Adrenal gland (tissue), 12 donors: ENCODE results near the gene C18orf32. TPM values are rescaled to one million over a fixed set of nuclear protein-coding genes. Genes with fewer than 3 reads are reported as not detected.

ENCODE experiments used
- DNase-seq, 7 donors: peaks; one replicate each; pipeline ENCODE4 v3.0.0-alpha.2; 2019 to 2020
- H3K27ac ChIP-seq, 5 donors: fragments of 200-600 bp; sonication (generic) in 4 of 5; 1 replicate in 3 of 5; 2 replicates in 2 of 5; pipeline versions ENCODE4 v1.5.1 to v1.8.0; 2016 to 2020; ENCODE audit warnings: mild to moderate bottlenecking in 1 of 5
- H3K27me3 ChIP-seq: fragments of 200-600 bp; 2 replicates; pipeline ENCODE4 v1.8.0; 2021
- H3K36me3 ChIP-seq, 2 donors: fragments of 200-600 bp; replicated peaks in 1 of 2; 1 replicate in 1 of 2; 2 replicates in 1 of 2; pipeline versions ENCODE4 v1.5.1 to v1.8.0; 2018 to 2022
- H3K4me1 ChIP-seq, 2 donors: fragments of 200-600 bp; replicated peaks in 1 of 2; 1 replicate in 1 of 2; 2 replicates in 1 of 2; pipeline versions ENCODE4 v1.5.1 to v1.8.0; 2018 to 2021
- H3K4me3 ChIP-seq, 4 donors: fragments of 200-600 bp; sonication (generic) in 3 of 4; one replicate each; pipeline ENCODE4 v1.5.1; 2016 to 2018
- H3K9me3 ChIP-seq, 3 donors: fragments of 200-600 bp; sonication (generic) in 1 of 3; replicated peaks in 1 of 3; 1 replicate in 2 of 3; 2 replicates in 1 of 3; pipeline versions ENCODE4 v1.5.1 to v1.8.0; 2016 to 2021
- POLR2A ChIP-seq, 2 donors: fragments of 450-650 bp; IDR thresholded peaks; one replicate each; pipeline ENCODE4 v1.6.1; 2017; ENCODE audit warnings: antibody characterized with exemption in 2 of 2, mild to moderate bottlenecking in 2 of 2, moderate library complexity in 1 of 2
- WGBS, 4 donors: extraction: QIAGEN DNeasy Blood & Tissue Kit in 2 of 4; methylation state at CpG; one replicate each; pipeline versions ENCODE4 v1.1.5 to v1.1.7; 2013 to 2017; 5-methylcytosine and 5-hydroxymethylcytosine counted together
- intact Hi-C, 2 donors: fragments of 100-400 bp; cut with DNase I; formaldehyde crosslinking; loops; one replicate each; pipeline versions ENCODE4 v1.14.1 to v1.15.0; 2022 to 2023
- polyA plus RNA-seq, 3 donors: library from polyadenylated mRNA; stranded (reverse); fragments of 200-250 nt in 2 of 3; fragments of 350-450 nt in 1 of 3; fragmentation: Illumina TruSeq in 1 of 3; extraction: RNeasy Lipid Tissue Mini Kit (QIAGEN cat#74804) in 1 of 3; gene quantifications; one replicate each; pipeline ENCODE4 v1.2.3, GENCODE V29; 2013 to 2014
- total RNA-seq, 9 donors: library from RNA; depleted of rRNA in 4 of 9; stranded (reverse); fragments of >200 nt in 4 of 9; fragments of 120-200 nt in 1 of 9; fragmentation: NEBNext Ultra II Directional in 1 of 9; extraction: Animal tissue kit (Norgen Biotek cat#: 25700) in 1 of 9; gene quantifications; one replicate each; pipeline versions ENCODE4 v1.1.0 to v1.2.4, GENCODE V29; 2013 to 2023
- TF ChIP-seq, protein P1 (sequence below), 6 experiments: fragments of 450-650 bp in 4 of 6; fragments of 200-600 bp in 2 of 6; sonication (generic) in 1 of 6; IDR thresholded peaks; 1 replicate in 5 of 6; 2 replicates in 1 of 6; pipeline versions ENCODE4 v1.5.1 to v1.8.0; 2016 to 2021; ENCODE audit warnings: antibody characterized with exemption in 6 of 6, mild to moderate bottlenecking in 2 of 6, moderate library complexity in 1 of 6
- donor health status: healthy with polysubstance abuse.
- donor health status: Bipolar disorder and iron deficiency.
- donor health status: DM: yes; HTN: yes; CAD: no.
- donor health status: DM: no; HTN: no; CAD: no.
- donor health status: DM: no; HTN: no; CAD: no.
- donor health status: DM: yes; HTN: yes; CAD: no.

The C18orf32 gene
- total and polyA plus RNA-seq, 12 donors: 33.1 to 176 (median 75.3) TPM

DNA sequence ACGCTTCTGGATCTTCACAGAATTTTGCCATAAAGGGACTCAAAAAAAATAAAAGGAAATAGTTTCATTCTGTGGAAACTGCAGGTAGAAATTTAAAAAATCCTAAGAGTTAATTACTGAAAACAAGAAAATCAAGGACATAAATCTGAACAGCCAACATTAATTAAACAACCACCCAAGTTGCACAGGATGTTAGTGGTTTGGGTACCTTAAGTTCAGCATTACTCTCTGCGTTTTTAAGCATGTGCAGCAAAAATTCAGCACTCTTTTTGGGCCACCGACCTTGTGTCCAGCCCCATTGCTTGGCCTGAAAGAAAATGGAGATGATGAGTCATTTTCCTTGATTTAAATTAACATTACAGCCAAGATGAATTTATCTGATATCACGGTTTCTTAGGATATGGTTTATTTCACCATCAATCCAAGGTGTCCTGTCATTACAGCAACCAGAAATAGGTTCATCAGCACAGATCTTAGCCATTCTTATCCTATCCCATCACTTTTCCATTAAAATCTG lies 3.3 kb upstream of the C18orf32 start:
- TF ChIP-seq POLR2A (IDR thresholded peaks at IDR 0.05): no peak
- TF ChIP-seq, protein P1, sequence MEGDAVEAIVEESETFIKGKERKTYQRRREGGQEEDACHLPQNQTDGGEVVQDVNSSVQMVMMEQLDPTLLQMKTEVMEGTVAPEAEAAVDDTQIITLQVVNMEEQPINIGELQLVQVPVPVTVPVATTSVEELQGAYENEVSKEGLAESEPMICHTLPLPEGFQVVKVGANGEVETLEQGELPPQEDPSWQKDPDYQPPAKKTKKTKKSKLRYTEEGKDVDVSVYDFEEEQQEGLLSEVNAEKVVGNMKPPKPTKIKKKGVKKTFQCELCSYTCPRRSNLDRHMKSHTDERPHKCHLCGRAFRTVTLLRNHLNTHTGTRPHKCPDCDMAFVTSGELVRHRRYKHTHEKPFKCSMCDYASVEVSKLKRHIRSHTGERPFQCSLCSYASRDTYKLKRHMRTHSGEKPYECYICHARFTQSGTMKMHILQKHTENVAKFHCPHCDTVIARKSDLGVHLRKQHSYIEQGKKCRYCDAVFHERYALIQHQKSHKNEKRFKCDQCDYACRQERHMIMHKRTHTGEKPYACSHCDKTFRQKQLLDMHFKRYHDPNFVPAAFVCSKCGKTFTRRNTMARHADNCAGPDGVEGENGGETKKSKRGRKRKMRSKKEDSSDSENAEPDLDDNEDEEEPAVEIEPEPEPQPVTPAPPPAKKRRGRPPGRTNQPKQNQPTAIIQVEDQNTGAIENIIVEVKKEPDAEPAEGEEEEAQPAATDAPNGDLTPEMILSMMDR (IDR thresholded peaks at IDR 0.05): no peak
- Histone ChIP-seq H3K4me1 (peaks cover 11 to 37% of the 10 kb centered on the region in 2 donors), H3K27me3 (no peaks in the 10 kb centered on the region), H3K9me3 (no peaks in the 10 kb centered on the region), H3K36me3 (peaks cover 0 to 36% of the 10 kb centered on the region in 2 donors), H3K4me3 (no peak overlapping the region), H3K27ac (peak overlapping the region in 2 of 5 donors; percentile 3 to 95)
- intact Hi-C loops: no loop called here
- WGBS, 4 donors: 45 to 53% (median 48%) methylated on average over 4 of the region's 4 CpGs
- DNase-seq: no peak

DNA sequence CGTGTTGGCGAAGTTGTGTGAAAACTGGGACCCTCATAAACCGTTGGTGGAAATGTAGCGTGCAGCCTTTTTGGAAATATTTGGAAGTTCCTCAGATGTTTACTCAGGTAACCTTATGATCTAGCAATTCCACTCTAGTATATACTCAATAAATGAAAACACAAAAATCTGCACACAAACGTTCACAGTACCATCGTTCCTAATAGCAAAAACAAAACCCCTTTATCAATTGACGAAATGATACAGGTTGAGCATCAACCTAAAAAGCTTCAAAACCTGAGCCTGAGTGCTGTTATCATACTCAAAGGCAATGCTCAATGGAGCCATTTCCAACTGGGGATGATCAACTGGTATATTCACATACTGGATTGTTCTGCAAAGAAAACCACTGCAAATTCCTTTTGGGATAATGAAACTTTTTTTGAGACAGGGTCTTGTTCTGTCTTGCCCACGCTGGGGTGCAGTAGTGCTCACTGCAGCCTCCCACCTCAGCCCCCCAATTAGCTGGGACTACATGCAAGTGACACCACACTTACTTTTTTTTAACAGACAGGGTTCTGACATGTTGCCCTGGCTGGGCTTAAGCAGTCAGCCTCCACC lies 777 bp upstream of the C18orf32 start:
- H3K27ac ChIP-seq: peak overlapping the region; percentile 69 to 99 (median 94)
- H3K36me3 ChIP-seq: peaks cover 0 to 42% of the 10 kb centered on the region in 2 donors
- no peaks in the 10 kb centered on the region for H3K27me3 ChIP-seq
- TF ChIP-seq POLR2A (IDR thresholded peaks at IDR 0.05): no peak
- TF ChIP-seq, protein P1 (IDR thresholded peaks at IDR 0.05): no peak
- WGBS, 4 donors: 71 to 76% (median 75%) methylated on average over 8 of the region's 8 CpGs
- no peak for DNase-seq
- no peaks in the 10 kb centered on the region for H3K9me3 ChIP-seq
- peaks cover 11 to 46% of the 10 kb centered on the region in 2 donors for H3K4me1 ChIP-seq
- intact Hi-C loops: no loop called here
- peak overlapping the region in 2 of 4 donors; percentile 74 to 87 for H3K4me3 ChIP-seq

DNA sequence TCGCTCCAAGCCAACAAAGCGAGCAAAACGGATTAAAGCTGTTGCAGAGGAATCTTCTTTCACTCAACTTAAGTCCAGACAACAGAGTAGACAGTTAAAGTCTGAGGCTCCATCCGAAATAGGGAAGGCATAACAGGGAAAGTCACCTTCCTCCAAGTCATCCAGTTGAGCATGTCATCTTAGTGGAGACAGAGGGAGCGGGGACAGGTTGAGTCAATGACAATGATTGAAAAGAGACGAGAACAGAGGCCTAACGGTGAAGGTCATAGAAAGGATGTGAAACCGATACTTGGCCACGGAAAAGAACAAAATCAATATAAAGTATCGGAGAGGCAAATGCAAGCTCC lies 455 bp downstream of the C18orf32 start:
- Histone ChIP-seq H3K27me3 (no peaks in the 10 kb centered on the region), H3K9me3 (no peaks in the 10 kb centered on the region), H3K27ac (peak overlapping the region; percentile 69 to 99 (median 94)), H3K4me1 (peaks cover 11 to 42% of the 10 kb centered on the region in 2 donors), H3K4me3 (peak overlapping the region; percentile 9 to 87 (median 59)), H3K36me3 (peaks cover 0 to 54% of the 10 kb centered on the region in 2 donors)
- WGBS, 4 donors: 1 to 3% (median 2%) methylated on average over 10 of the region's 10 CpGs
- no peak for DNase-seq
- intact Hi-C loops: no loop called here
- TF ChIP-seq, protein P1 (IDR thresholded peaks at IDR 0.05): peak in 1 of 6 experiments; percentile 9
- no peak for TF ChIP-seq POLR2A (IDR thresholded peaks at IDR 0.05)

DNA sequence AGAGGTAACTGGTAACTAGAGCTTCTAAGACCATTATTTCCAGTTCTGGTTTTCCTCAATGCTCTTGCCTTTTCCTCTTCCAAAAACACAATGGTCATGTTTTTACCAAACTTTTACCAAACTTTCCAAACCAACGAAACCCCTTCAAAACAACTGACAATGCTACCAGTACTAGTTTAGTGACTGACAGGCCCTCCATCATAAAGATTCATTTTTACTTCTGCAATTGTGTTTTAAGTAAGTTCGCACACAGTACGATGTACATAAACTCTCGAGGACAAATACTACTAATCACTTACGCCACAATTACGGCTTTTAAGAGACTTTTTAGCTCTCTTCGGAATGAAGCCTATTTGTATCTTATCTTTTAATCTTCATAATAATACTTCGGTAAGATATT lies 900 bp downstream of the C18orf32 start:
- no peak for DNase-seq
- WGBS, 4 donors: 41 to 52% (median 44%) methylated on average over 8 of the region's 8 CpGs
- H3K27me3 ChIP-seq: no peaks in the 10 kb centered on the region
- TF ChIP-seq POLR2A (IDR thresholded peaks at IDR 0.05): no peak
- TF ChIP-seq, protein P1 (IDR thresholded peaks at IDR 0.05): no peak
- H3K9me3 ChIP-seq: no peaks in the 10 kb centered on the region
- H3K4me1 ChIP-seq: peaks cover 11 to 38% of the 10 kb centered on the region in 2 donors
- intact Hi-C loops: no loop called here
- peak overlapping the region in 4 of 5 donors; percentile 69 to 99 (median 96) for H3K27ac ChIP-seq
- H3K36me3 ChIP-seq: peaks cover 0 to 56% of the 10 kb centered on the region in 2 donors
- peak overlapping the region in 3 of 4 donors; percentile 44 to 87 (median 74) for H3K4me3 ChIP-seq
